ENCODE measurements around the gene ZNF18. TPM values are rescaled to one million over a fixed set of nuclear protein-coding genes. Genes with fewer than 3 reads are reported as not detected.
"Not testable (repeated sequence)": the region's sequence is repeated elsewhere in the genome, so short reads cannot be mapped to it uniquely, and the experiment has no call there.

ZNF18 gene
- total and polyA plus RNA-seq, 2 of the 13 experiments (the other 11 are each of a cell fraction or from before 2014, with no cell fraction given) = 2.4 to 5.4 TPM

GRCh38 chr17:11980813-11981212, 16.5 kb downstream of the ZNF18 start:
- Histone ChIP-seq H3K4me1 (ENCODE audit: insufficient read depth, low read length) (peaks cover 4% of the 10 kb centered on the region), H4K20me1 (ENCODE audit: insufficient read depth, low read length) (no peaks in the 10 kb centered on the region), H3K4me3 (replicated peaks in 1 of 3; ENCODE audit: insufficient read depth in 1 of 3, low read depth in 2 of 3, low read length in 3 of 3) (no peak overlapping the region), H3K9ac (ENCODE audit: insufficient read depth, low read depth, low read length) (no peak overlapping the region), H3K4me2 (ENCODE audit: low read depth, low read length) (no peak overlapping the region), H3K27me3 (ENCODE audit: control insufficient read depth in 1 of 2, insufficient read depth in 2 of 2, low read length in 2 of 2) (no peaks in the 10 kb centered on the region), H2AFZ (ENCODE audit: low read length) (no peak overlapping the region), H3K9me3 (ENCODE audit: low read length) (no peaks in the 10 kb centered on the region), H3K79me2 (ENCODE audit: insufficient read depth, low read length) (no peaks in the 10 kb centered on the region), H3K27ac (ENCODE audit: extremely low read length, insufficient read depth, low read length) (no peak overlapping the region), H3K36me3 (replicated peaks in 1 of 2; ENCODE audit: control insufficient read depth in 1 of 2, insufficient read depth in 2 of 2, low read length in 2 of 2) (peaks cover 4 to 13% of the 10 kb centered on the region in 2 experiments)
- DNase-seq (ENCODE audit: low spot score) (no peak), ATAC-seq (no peak), FAIRE-seq (no peak)
- BruUV-seq (replicated peaks) = no TSS peak
- TF ChIP-seq KMT2B (CRISPR knock-in tag; IDR thresholded peaks at IDR 0.05) (no peak), ZMAT3 (CRISPR knock-in tag; conservative IDR thresholded peaks at IDR 0.05) (no peak)
- intact Hi-C loops (cut with micrococcal nuclease; ENCODE audit: unreplicated experiment) (no loop called here), in situ Hi-C loops (cut with HindIII; ENCODE audit: extremely low pct_ligation_motif_present, low pct_unique_long_range_greater_than_20kb) (loop anchor here (10.0 kb wide), 1 partner anchor 1106 kb away; no protein-coding TSS in a partner anchor)
- CTCF ChIA-PET (ENCODE audit: low intra/inter-chr PET ratio, low total read pairs) = no interaction called here
- 72% methylated on average over 2 of the region's 2 CpGs for WGBS (ENCODE audit: low lambda C conversion rate)
- POLR2A ChIA-PET = interaction anchor here (2.1 kb wide), 1 partner anchor 17 kb away, joined by 5 read pairs; the partner anchor contains the start of gene ZNF18

- ChIA-PET CTCF (ENCODE audit: low intra/inter-chr PET ratio, low total read pairs) (no interaction called here), POLR2A (no interaction called here)
- H3K27me3 ChIP-seq (ENCODE audit: control insufficient read depth in 1 of 2, insufficient read depth in 2 of 2, low read length in 2 of 2) = no peaks in the 10 kb centered on the region
- no peaks in the 10 kb centered on the region for H3K4me1 ChIP-seq (ENCODE audit: insufficient read depth, low read length)
- H3K9me3 ChIP-seq (ENCODE audit: low read length) = no peaks in the 10 kb centered on the region
- in situ Hi-C loops (cut with HindIII; ENCODE audit: extremely low pct_ligation_motif_present, low pct_unique_long_range_greater_than_20kb) (loop anchor here (10.0 kb wide), 1 partner anchor 1105 kb away; no protein-coding TSS in a partner anchor), intact Hi-C loops (cut with micrococcal nuclease; ENCODE audit: unreplicated experiment) (no loop called here)
- WGBS (ENCODE audit: low lambda C conversion rate) = 95% methylated on average over 3 of the region's 3 CpGs
- H3K4me2 ChIP-seq (ENCODE audit: low read depth, low read length) = no peak overlapping the region
- no peak overlapping the region for H2AFZ ChIP-seq (ENCODE audit: low read length)
- H3K36me3 ChIP-seq (replicated peaks in 1 of 2; ENCODE audit: control insufficient read depth in 1 of 2, insufficient read depth in 2 of 2, low read length in 2 of 2) = peaks cover 4 to 13% of the 10 kb centered on the region in 2 experiments
- no peak for TF ChIP-seq HDAC2 (CRISPR knock-in tag; IDR thresholded peaks at IDR 0.05)
- TF ChIP-seq MAFF (IDR thresholded peaks at IDR 0.05; ENCODE audit: low read depth, low read length) = peak; percentile 98
- TF ChIP-seq ZNF737 (CRISPR knock-in tag; IDR thresholded peaks at IDR 0.05; ENCODE audit: borderline replicate concordance) = no peak
- peak; percentile 97 to 99 for TF ChIP-seq MAFK (conservative IDR thresholded peaks at IDR 0.05 in 1 of 2, IDR thresholded peaks at IDR 0.05 in 1 of 2; ENCODE audit: low read length in 2 of 2)
- no peak overlapping the region for H3K9ac ChIP-seq (ENCODE audit: insufficient read depth, low read depth, low read length)
- H4K20me1 ChIP-seq (ENCODE audit: insufficient read depth, low read length) = no peaks in the 10 kb centered on the region
- H3K4me3 ChIP-seq (replicated peaks in 1 of 3; ENCODE audit: insufficient read depth in 1 of 3, low read depth in 2 of 3, low read length in 3 of 3) = no peak overlapping the region
- FAIRE-seq (no peak), DNase-seq (ENCODE audit: low spot score) (no peak), ATAC-seq (no peak)
- no peaks in the 10 kb centered on the region for H3K79me2 ChIP-seq (ENCODE audit: insufficient read depth, low read length)
- no TSS peak for BruUV-seq (replicated peaks)
- no peak overlapping the region for H3K27ac ChIP-seq (ENCODE audit: extremely low read length, insufficient read depth, low read length)
Observed at GRCh38 chr17:11979795-11980194, 17.5 kb downstream of the ZNF18 start.

- H3K36me3 ChIP-seq (replicated peaks in 1 of 2; ENCODE audit: control insufficient read depth in 1 of 2, insufficient read depth in 2 of 2, low read length in 2 of 2); POLR2A ChIA-PET; H3K4me2 ChIP-seq (ENCODE audit: low read depth, low read length); CTCF ChIA-PET (ENCODE audit: low intra/inter-chr PET ratio, low total read pairs); H3K27ac ChIP-seq (ENCODE audit: extremely low read length, insufficient read depth, low read length); H2AFZ ChIP-seq (ENCODE audit: low read length); H3K4me1 ChIP-seq (ENCODE audit: insufficient read depth, low read length); DNase-seq (ENCODE audit: low spot score); intact Hi-C loops (cut with micrococcal nuclease; ENCODE audit: unreplicated experiment); FAIRE-seq; BruUV-seq (replicated peaks); H3K27me3 ChIP-seq (ENCODE audit: control insufficient read depth in 1 of 2, insufficient read depth in 2 of 2, low read length in 2 of 2); H3K9ac ChIP-seq (ENCODE audit: insufficient read depth, low read depth, low read length); H4K20me1 ChIP-seq (ENCODE audit: insufficient read depth, low read length); H3K9me3 ChIP-seq (ENCODE audit: low read length); ATAC-seq; H3K79me2 ChIP-seq (ENCODE audit: insufficient read depth, low read length); in situ Hi-C loops (cut with HindIII; ENCODE audit: extremely low pct_ligation_motif_present, low pct_unique_long_range_greater_than_20kb); H3K4me3 ChIP-seq (replicated peaks in 1 of 3; ENCODE audit: insufficient read depth in 1 of 3, low read depth in 2 of 3, low read length in 3 of 3): not testable (repeated sequence)
- WGBS (ENCODE audit: low lambda C conversion rate) = 61% methylated on average over 19 of the region's 19 CpGs
Observed at GRCh38 chr17:11972741-11973140, 24.5 kb downstream of the ZNF18 start.

Data from HepG2 (cell line).